Renal pelvis (tissue), 4 donors: ENCODE measurements around the gene MADCAM1. TPM values are rescaled to one million over a fixed set of nuclear protein-coding genes. Genes with fewer than 3 reads are reported as not detected.

ENCODE experiments used
- DNase-seq: peaks from one replicate; pipeline ENCODE4 v3.0.0-alpha.2; 2013
- polyA plus RNA-seq, 3 donors: library from polyadenylated mRNA; unstranded; fragments of 120-200 nt; gene quantifications; one replicate each; pipeline ENCODE4 v1.2.1, GENCODE V29; 2013; ENCODE audit not compliant: insufficient read length in 3 of 3

MADCAM1 gene
- polyA plus RNA-seq, 3 donors, result 5.3 to 7.0 (median 5.7) TPM

- no peak for DNase-seq
Measured at GRCh38 chr19:547836-548720, 51.8 kb downstream of the MADCAM1 start.

- DNase-seq, result no peak
Measured at GRCh38 chr19:548886-549830, 52.9 kb downstream of the MADCAM1 start.

DNA sequence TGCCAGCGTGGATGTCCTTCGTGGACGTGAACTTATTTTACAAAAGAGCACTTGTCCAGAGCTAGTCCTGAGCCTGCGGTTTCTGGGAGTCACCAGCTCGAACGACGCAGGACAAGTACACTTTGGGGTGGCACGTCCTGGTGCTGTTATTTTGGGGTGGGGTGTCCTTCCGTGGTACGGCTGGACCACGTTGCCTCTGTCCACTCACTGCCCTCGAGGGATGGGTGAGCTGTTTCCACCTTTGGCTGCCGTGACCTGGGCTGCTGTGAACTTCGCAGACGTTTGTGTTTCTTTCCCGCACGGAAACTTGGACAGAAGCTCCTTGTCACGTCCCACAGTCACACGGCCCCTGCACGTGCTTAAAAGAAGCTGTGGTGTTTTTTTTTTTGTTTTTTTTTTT lies 58.5 kb downstream of the MADCAM1 start:
- DNase-seq, result no peak

Other genes starting within 250 kb of the MADCAM1 start
- gene PLPP2, start 205.1 kb upstream of the MADCAM1 start, polyA plus RNA-seq, result 1 to 10 TPM; 3.2 to 4.1 (median 3.7) TPM
- 10 to 100 TPM; 24.5 to 37.3 (median 32.4) TPM for gene MIER2, start 151.7 kb upstream of the MADCAM1 start, polyA plus RNA-seq
- 1 to 10 TPM; 2.0 to 4.4 (median 4.0) TPM for gene C2CD4C, start 87.3 kb upstream of the MADCAM1 start, polyA plus RNA-seq
- 10 to 100 TPM; 30.2 to 57.5 (median 36.2) TPM for gene SHC2, start 35.5 kb upstream of the MADCAM1 start, polyA plus RNA-seq
- 10 to 100 TPM; 10.6 to 19.5 (median 14.0) TPM for gene TPGS1, start 11.0 kb downstream of the MADCAM1 start, polyA plus RNA-seq
- gene CDC34, start 35.3 kb downstream of the MADCAM1 start, polyA plus RNA-seq, result 10 to 100 TPM; 57.2 to 81.2 (median 68.3) TPM
- under 1 TPM; 0.14 to 0.49 (median 0.36) TPM for gene GZMM, start 47.6 kb downstream of the MADCAM1 start, polyA plus RNA-seq
- gene BSG, start 76.1 kb downstream of the MADCAM1 start, polyA plus RNA-seq, result 100 to 1,000 TPM; 474 to 595 (median 592) TPM
- under 1 TPM; 0.27 to 0.48 (median 0.30) TPM for gene HCN2, start 93.4 kb downstream of the MADCAM1 start, polyA plus RNA-seq
- 10 to 100 TPM; 64.7 to 78.3 (median 70.9) TPM for gene POLRMT, start 137.1 kb downstream of the MADCAM1 start, polyA plus RNA-seq
- 1 to 10 TPM in 1 of 3 donors, under 1 TPM in 2; 0.83 to 1.1 (median 0.91) TPM for gene FGF22, start 143.4 kb downstream of the MADCAM1 start, polyA plus RNA-seq
- 10 to 100 TPM; 33.8 to 35.9 (median 35.8) TPM for gene RNF126, start 166.7 kb downstream of the MADCAM1 start, polyA plus RNA-seq
- gene FSTL3, start 179.9 kb downstream of the MADCAM1 start, polyA plus RNA-seq, result 10 to 100 TPM; 21.7 to 24.4 (median 23.3) TPM
- under 1 TPM in 2 of 3 donors, not detected in 1; 0.33 to 0.51 TPM for gene PRSS57, start 199.0 kb downstream of the MADCAM1 start, polyA plus RNA-seq
- 100 to 1,000 TPM in 2 of 3 donors, 10 to 100 TPM in 1; 89.8 to 119 (median 113) TPM for gene PALM, start 212.4 kb downstream of the MADCAM1 start, polyA plus RNA-seq